Effector CD4-positive, alpha-beta T cell (primary cell): Measurements from ENCODE around the gene FUT8.

ENCODE experiments used
- DNase-seq: peaks from one replicate; pipeline ENCODE4 v3.0.0-alpha.2; 2020

FUT8 gene

DNA sequence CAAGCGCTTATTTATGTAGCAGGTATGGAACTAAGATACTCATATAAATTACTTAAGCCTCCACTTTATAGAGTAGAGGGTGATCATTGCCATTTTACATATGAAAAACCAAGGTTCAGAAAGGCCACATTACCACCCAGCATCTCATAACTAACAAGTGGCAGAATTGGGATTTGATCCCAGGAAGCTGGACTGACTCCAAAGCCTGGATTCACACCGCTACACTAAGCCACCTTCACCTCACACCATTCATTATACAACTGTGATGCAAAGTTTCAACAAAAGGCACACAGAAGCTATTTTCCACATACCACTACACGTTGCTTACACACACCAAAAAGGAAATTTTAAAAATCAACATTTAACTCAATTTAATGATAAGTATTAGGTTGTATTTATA, 370.6 kb downstream of the FUT8 start:
- DNase-seq: no peak

DNA sequence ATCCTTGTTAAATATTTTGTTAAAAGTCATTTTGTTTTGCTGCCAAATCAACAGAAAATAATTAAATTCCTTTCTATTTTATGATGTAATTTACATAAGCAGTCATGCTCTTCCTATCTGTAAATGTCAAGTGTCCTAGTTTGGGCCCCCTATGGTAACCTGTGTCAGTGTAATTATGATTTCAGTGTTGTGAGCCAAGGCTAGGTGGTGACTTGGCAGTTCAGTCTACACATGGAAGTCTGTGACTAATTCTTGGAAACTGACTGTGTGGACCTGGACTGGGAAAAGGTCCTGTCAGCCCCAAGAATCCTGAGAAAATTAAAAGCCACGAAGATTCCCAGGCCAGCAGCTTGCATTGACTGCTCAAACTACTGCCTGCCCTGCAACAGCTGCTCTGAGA, 371.0 kb downstream of the FUT8 start:
- no peak for DNase-seq

DNA sequence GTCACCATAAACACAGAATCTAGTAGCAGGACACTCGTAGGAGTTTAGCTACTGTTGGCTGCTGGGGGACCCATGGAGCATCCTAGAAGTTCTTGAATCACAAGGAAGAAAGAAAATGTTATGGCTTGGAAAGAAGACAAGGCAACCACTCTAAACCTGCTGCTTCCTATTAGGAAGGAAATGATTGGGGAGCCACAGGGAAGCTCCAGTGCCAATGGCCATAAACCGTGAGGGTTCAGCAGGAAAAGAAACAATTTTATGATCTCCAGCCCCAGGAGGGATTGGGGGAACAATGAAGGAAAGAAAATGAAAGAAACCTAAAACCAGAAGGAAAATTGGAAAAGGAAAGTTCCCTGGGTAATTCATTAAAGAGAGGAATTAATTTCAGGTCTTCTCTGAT, 372.0 kb downstream of the FUT8 start:
- DNase-seq: no peak

DNA sequence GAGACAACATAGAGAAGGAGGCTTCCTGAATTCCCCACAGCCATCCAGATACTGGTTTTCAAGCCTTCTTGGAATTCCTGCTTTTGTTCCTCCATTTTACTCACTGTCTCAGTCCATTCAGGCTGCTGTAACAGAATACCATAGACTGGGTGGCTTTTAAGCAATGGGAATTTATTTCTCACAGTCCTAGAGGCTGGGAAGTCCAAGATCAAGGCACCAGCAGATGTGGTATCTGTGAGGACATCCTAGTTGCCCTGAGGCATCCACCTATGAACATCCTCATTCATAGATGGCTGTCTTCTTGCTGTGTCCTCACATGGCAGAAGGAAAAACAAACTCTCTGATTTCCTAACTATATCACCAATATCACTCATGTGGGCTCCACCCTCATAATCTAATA, 374.9 kb downstream of the FUT8 start:
- DNase-seq: no peak

DNA sequence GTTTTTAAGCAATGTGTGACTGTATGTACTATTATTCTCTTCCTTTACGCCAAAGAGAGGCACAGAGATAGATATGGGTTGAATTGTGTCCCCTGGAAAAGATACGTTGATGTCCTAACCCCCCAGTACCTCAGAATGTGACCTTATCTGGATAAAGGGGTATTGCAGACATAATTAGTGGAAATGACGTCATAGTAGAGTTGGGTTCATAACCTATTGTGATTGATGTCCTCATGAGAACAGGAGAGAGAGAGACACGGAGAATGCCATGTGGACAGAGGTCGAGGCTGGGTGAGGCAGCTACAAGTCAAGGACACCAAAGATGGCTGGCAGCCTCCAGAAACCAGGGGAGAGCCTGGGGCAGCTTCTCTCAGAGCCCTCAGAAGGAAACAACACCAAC, 376.3 kb downstream of the FUT8 start:
- DNase-seq: no peak

DNA sequence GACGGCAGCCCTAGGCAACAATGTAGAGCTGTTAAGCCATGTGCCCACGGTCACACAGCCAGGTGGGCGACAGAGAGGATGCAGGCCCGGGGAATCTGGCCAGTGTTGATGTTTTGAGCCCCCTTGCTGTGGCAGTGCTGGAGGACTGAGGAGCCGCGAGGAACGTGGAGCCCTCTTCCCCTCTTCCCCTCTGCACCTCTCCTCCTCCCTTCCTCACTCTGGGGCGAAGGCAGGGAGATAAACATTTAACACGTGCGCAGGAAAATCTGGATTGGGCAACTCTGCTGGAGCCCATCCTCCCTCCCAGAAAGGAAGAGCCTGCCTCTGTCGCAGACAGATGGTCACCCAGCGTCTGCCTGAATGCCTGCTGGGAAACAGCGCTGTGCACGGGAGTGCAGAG, 376.8 kb downstream of the FUT8 start:
- no peak for DNase-seq

DNA sequence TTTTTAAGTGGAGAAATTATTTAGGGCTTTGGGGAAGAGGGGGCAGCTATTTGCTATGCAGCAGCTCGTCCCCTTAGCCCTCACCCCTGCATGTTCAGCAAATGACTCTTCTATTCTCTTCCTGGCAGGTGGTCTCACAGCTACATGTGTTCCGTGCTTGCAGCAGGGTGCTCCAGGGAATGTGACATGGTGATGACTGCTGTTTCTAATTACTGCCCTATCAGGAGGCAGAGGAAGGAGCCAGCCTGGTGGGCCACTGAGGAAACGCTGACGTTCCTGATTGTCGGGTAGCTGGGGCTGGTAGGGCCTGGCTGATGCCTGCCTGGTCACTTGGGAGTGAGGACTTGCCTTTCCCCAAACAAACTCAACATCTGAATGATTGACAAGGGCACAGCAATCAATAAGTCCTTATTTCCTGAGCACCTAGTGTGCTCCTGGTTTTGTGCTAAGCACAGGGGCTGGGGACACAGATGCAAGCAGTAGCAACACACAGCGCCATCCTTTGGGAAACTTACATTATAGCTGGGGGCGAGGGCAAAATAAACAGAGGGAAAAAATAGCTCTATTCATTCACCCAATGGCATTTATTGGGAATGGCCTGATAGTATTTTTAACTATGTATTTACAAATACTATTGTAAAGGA, 377.8 kb downstream of the FUT8 start:
- no peak for DNase-seq

DNA sequence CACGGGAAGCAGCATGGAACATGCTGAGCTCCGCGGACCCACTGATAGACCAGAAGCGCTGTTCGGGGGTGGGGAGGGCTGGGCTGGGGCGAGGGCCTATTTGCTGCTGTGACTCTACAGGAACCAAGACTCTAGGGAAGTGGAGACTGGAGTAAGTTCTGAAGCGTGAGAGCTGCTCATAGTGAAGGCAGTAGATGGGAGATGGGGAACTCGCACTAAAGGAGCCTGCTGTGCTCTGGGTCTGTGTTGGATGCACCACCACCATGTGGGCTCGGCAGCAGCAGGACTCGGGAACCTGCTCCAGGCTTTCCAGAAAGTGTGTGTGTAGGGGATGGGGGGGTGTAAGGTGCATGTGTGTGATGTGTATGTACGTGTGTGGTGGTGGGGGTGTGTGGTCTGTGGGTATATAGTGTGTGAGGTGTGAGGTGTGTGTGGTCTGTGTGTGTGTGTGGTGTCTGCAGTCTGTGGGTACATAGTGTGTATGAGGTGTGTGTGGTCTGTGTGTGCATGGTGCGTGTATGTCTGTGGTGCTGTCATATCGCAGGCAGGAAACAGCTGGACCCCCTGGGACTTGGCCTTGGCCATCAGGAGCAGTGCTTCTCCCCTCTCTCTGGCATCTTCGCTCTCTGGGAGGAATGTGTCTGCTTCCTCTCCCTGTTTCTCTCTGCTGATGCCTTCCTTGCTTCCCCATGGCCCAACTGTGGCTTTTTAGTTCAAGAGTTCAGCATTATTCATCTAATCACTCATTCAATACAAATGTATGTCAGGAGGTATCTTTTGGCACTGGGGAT, 378.9 kb downstream of the FUT8 start:
- no peak for DNase-seq

DNA sequence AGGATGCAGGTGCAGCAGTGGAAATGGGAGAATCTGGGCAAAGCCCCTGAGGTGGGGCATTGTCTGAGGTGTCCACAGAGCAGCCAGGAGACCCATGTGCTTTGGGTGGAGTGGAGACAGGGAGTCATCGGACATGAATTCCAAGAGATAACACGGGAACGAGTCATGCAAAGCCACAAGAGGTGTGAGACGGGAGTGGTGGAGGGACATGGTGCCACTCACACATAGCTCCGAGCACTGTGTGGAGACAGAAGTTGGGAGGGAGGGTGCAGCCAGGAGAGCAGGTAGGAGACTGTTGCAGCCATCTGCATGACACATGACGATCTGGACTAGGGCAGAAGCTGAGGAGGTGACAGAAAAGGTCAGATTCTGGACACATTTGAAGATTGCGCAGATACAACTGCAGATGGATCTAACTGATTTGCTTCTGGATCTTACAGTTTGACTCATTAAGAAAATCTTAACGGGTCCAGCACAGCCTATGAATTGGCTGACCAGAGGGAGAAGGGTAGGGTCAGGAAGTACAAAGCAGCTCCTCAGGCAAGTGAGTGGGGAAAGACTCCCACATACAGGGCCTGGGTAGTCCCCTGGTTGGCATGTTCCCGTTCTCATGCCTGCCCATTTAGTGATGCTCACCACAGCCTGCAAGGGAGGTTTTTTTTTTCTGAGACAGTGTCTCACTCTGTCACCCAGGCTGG, 379.8 kb downstream of the FUT8 start:
- no peak for DNase-seq
